ENCODE data around the gene PIK3C2B. TPM values are rescaled to one million over a fixed set of nuclear protein-coding genes. Genes with fewer than 3 reads are reported as not detected.
"Not testable (repeated sequence)": the region's sequence is repeated elsewhere in the genome, so short reads cannot be mapped to it uniquely, and the experiment has no call there.

Gene PIK3C2B
- total RNA-seq, 1 donor from 2014 or later, result 47.3 TPM

- TF ChIP-seq CTCF (IDR thresholded peaks at IDR 0.05), result no peak
- H3K27me3 ChIP-seq, result no peaks in the 10 kb centered on the region
- H3K4me1 ChIP-seq, result no peaks in the 10 kb centered on the region
- no peak overlapping the region for H3K4me3 ChIP-seq
- intact Hi-C loops (cut with DNase I), result no loop called here
- peaks cover 93% of the 10 kb centered on the region for H3K36me3 ChIP-seq
- H3K27ac ChIP-seq, result no peak overlapping the region
- ATAC-seq, result no peak
- DNase-seq, result no peak
- no peaks in the 10 kb centered on the region for H3K9me3 ChIP-seq
Measured at GRCh38 chr1:204529371-204529895, 34.8 kb upstream of the PIK3C2B start.

GRCh38 chr1:204528677-204529076, 34.1 kb upstream of the PIK3C2B start:
- H3K4me1 ChIP-seq, result no peaks in the 10 kb centered on the region
- ATAC-seq, result no peak
- H3K27me3 ChIP-seq, result no peaks in the 10 kb centered on the region
- intact Hi-C loops (cut with DNase I), result no loop called here
- H3K36me3 ChIP-seq, result peaks cover 86% of the 10 kb centered on the region
- no peak for TF ChIP-seq CTCF (IDR thresholded peaks at IDR 0.05)
- no peak overlapping the region for H3K4me3 ChIP-seq
- no peak for DNase-seq
- no peaks in the 10 kb centered on the region for H3K9me3 ChIP-seq
- H3K27ac ChIP-seq, result no peak overlapping the region

GRCh38 chr1:204528241-204528640, 33.6 kb upstream of the PIK3C2B start:
- peaks cover 82% of the 10 kb centered on the region for H3K36me3 ChIP-seq

GRCh38 chr1:204524986-204525385, 30.4 kb upstream of the PIK3C2B start:
- TF ChIP-seq CTCF (IDR thresholded peaks at IDR 0.05), result no peak
- Histone ChIP-seq H3K27ac (no peak overlapping the region), H3K36me3 (peaks cover 50% of the 10 kb centered on the region), H3K4me1 (peaks cover 11% of the 10 kb centered on the region), H3K27me3 (no peaks in the 10 kb centered on the region), H3K9me3 (no peaks in the 10 kb centered on the region), H3K4me3 (no peak overlapping the region)
- intact Hi-C loops (cut with DNase I), result no loop called here
- DNase-seq, result no peak
- ATAC-seq, result no peak

More at GRCh38 chr1:204528241-204528640, 33.6 kb upstream of the PIK3C2B start:
- Histone ChIP-seq H3K27me3 (no peaks in the 10 kb centered on the region), H3K4me1 (no peaks in the 10 kb centered on the region), H3K4me3 (no peak overlapping the region), H3K9me3 (no peaks in the 10 kb centered on the region), H3K27ac (no peak overlapping the region)
- no peak for TF ChIP-seq CTCF (IDR thresholded peaks at IDR 0.05)
- intact Hi-C loops (cut with DNase I), result no loop called here
- no peak for ATAC-seq
- no peak for DNase-seq

DNA sequence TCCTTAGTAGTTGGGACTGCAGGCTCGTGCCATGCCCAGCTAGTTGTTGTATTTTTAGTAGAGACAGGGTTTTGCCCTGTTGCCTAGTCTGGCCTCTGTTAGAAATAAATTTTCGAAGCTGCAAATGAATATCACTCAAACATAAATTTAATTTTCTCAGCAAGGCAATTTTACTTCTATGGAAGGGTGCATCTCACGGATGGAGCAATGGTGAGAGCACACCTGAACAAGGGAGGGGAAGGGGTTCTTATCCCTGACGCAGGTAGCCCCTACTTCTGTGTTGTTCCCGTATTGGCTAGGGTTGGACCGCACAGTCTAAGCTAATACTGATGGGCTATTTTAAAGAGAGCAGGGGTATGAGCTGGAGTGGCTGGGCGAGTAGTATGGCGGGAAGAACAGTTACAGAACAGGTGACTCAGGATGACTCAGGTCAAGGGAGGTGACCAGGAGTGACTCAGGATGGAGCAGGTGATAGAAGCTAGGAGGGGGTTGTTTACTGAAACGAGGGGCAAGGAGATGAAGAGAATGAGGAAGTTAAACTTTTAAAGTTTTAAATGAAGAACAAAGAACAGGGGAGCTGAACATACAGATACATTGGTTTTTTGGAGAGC, 29.1 kb upstream of the PIK3C2B start:
- Histone ChIP-seq H3K4me3 (no peak overlapping the region), H3K27me3 (no peaks in the 10 kb centered on the region), H3K9me3 (no peaks in the 10 kb centered on the region), H3K27ac (no peak overlapping the region), H3K4me1 (peaks cover 15% of the 10 kb centered on the region), H3K36me3 (peaks cover 37% of the 10 kb centered on the region)
- intact Hi-C loops (cut with DNase I), result no loop called here
- TF ChIP-seq CTCF (IDR thresholded peaks at IDR 0.05), result no peak
- DNase-seq (no peak), ATAC-seq (no peak)

GRCh38 chr1:204521941-204522521, 27.4 kb upstream of the PIK3C2B start:
- H3K4me3 ChIP-seq; H3K9me3 ChIP-seq; H3K27me3 ChIP-seq; intact Hi-C loops (cut with DNase I); ATAC-seq; H3K27ac ChIP-seq; DNase-seq: not testable (repeated sequence)
- H3K36me3 ChIP-seq, result peaks cover 20% of the 10 kb centered on the region
- H3K4me1 ChIP-seq, result peaks cover 30% of the 10 kb centered on the region

All from upper lobe of right lung (tissue), 1 donor.